Liver (tissue), 9 donors: Measurements from ENCODE around the gene TSPEAR. TPM values are rescaled to one million over a fixed set of nuclear protein-coding genes. Genes with fewer than 3 reads are reported as not detected.

Experiments
- DNase-seq: peaks from one replicate; pipeline ENCODE4 v3.0.0-alpha.2; 2017; ENCODE audit warnings: low spot score
- H3K27ac ChIP-seq, 2 donors: one replicate each; pipeline ENCODE4 v1.7.0; 2013; ENCODE audit warnings: inconsistent platforms in 2 of 2, low read length in 2 of 2, control low read depth in 1 of 2, low read depth in 1 of 2, mild to moderate bottlenecking in 1 of 2
- H3K27me3 ChIP-seq, 4 donors: one replicate each; pipeline versions ENCODE4 v1.6.1 to v1.7.0; 2013; ENCODE audit warnings: low read length in 3 of 4, inconsistent platforms in 1 of 4, mild to moderate bottlenecking in 1 of 4, moderate library complexity in 1 of 4; ENCODE audit not compliant: control insufficient read depth in 4 of 4, insufficient read depth in 4 of 4
- H3K36me3 ChIP-seq, 4 donors: one replicate each; pipeline versions ENCODE4 v1.6.1 to v1.7.0; 2013; ENCODE audit warnings: low read length in 3 of 4, mild to moderate bottlenecking in 3 of 4, low read depth in 1 of 4, moderate library complexity in 1 of 4; ENCODE audit not compliant: control insufficient read depth in 4 of 4, insufficient read depth in 3 of 4
- H3K4me1 ChIP-seq, 4 donors: one replicate each; pipeline versions ENCODE4 v1.6.1 to v1.7.0; 2013; ENCODE audit warnings: low read length in 3 of 4, mild to moderate bottlenecking in 3 of 4, moderate library complexity in 1 of 4; ENCODE audit not compliant: control insufficient read depth in 4 of 4, insufficient read depth in 4 of 4
- H3K4me3 ChIP-seq, 3 donors: one replicate each; pipeline versions ENCODE4 v1.6.1 to v1.7.0; 2013; ENCODE audit warnings: low read length in 3 of 3, control low read depth in 1 of 3, low read depth in 1 of 3, mild to moderate bottlenecking in 1 of 3
- H3K9ac ChIP-seq, 2 donors: one replicate each; pipeline ENCODE4 v1.7.0; 2013; ENCODE audit warnings: low read length in 2 of 2, mild to moderate bottlenecking in 2 of 2, moderate library complexity in 2 of 2, control low read depth in 1 of 2, low read depth in 1 of 2
- H3K9me3 ChIP-seq, 4 donors: one replicate each; pipeline versions ENCODE4 v1.6.1 to v1.7.0; 2013; ENCODE audit warnings: low read length in 3 of 4; ENCODE audit not compliant: control insufficient read depth in 4 of 4
- EGR1 ChIP-seq, 2 donors: IDR thresholded peaks; 2 replicates each; pipeline ENCODE4 v1.6.1; 2016 to 2018; ENCODE audit warnings: antibody characterized with exemption in 2 of 2, low read depth in 2 of 2
- FOXA1 ChIP-seq: IDR thresholded peaks from 2 replicates; pipeline ENCODE4 v1.6.1; 2016; ENCODE audit warnings: antibody characterized with exemption
- FOXA2 ChIP-seq: IDR thresholded peaks from 2 replicates; pipeline ENCODE4 v1.6.1; 2016; ENCODE audit warnings: antibody characterized with exemption
- GABPA ChIP-seq, 2 donors: IDR thresholded peaks in 1 of 2; conservative IDR thresholded peaks in 1 of 2; 2 replicates each; pipeline ENCODE4 v1.6.1; 2016; ENCODE audit warnings: antibody characterized with exemption in 2 of 2, mild to moderate bottlenecking in 1 of 2, moderate library complexity in 1 of 2
- HNF4A ChIP-seq, 2 donors: conservative IDR thresholded peaks; 2 replicates each; pipeline ENCODE4 v1.6.1; 2016; ENCODE audit warnings: antibody characterized with exemption in 2 of 2, mild to moderate bottlenecking in 2 of 2
- HNF4G ChIP-seq: IDR thresholded peaks from 2 replicates; pipeline ENCODE4 v1.6.1; 2016; ENCODE audit warnings: antibody characterized with exemption
- JUND ChIP-seq, 2 donors: IDR thresholded peaks; 2 replicates each; pipeline ENCODE4 v1.6.1; 2016; ENCODE audit warnings: antibody characterized with exemption in 2 of 2
- RAD21 ChIP-seq, 2 donors: IDR thresholded peaks; 2 replicates each; pipeline ENCODE4 v1.6.1; 2016; ENCODE audit warnings: antibody characterized with exemption in 2 of 2, mild to moderate bottlenecking in 2 of 2
- RXRA ChIP-seq, 2 donors: IDR thresholded peaks; 2 replicates each; pipeline ENCODE4 v1.6.1; 2017 to 2018; ENCODE audit warnings: antibody characterized with exemption in 2 of 2, mild to moderate bottlenecking in 1 of 2
- SP1 ChIP-seq: IDR thresholded peaks from 2 replicates; pipeline ENCODE4 v1.6.1; 2018; ENCODE audit warnings: antibody characterized with exemption, mild to moderate bottlenecking
- TAF1 ChIP-seq: conservative IDR thresholded peaks from 2 replicates; pipeline ENCODE4 v1.6.1; 2016; ENCODE audit warnings: antibody characterized with exemption, mild to moderate bottlenecking
- YY1 ChIP-seq: IDR thresholded peaks from 2 replicates; pipeline ENCODE4 v1.6.1; 2016; ENCODE audit warnings: antibody characterized with exemption, mild to moderate bottlenecking
- WGBS: extraction: QIAGEN DNeasy Blood & Tissue Kit; methylation state at CpG from one replicate; pipeline ENCODE4 v1.1.7; 2013; 5-methylcytosine and 5-hydroxymethylcytosine counted together
- polyA plus RNA-seq, 2 donors: library from polyadenylated mRNA; stranded (reverse) in 1 of 2; unstranded in 1 of 2; fragments of 200-250 nt in 1 of 2; fragments of >200 nt in 1 of 2; fragmentation: Nextera tagmentation in 1 of 2; extraction: Ambion mirVana in 1 of 2; gene quantifications; one replicate each; pipeline versions ENCODE4 v1.2.1 to v1.2.3, GENCODE V29; 2013 to 2015
- total RNA-seq, 2 donors: library from RNA; depleted of rRNA; stranded (reverse); fragments of >200 nt; gene quantifications; one replicate each; pipeline ENCODE4 v1.2.3, GENCODE V29; 2014
- TF ChIP-seq, protein P1 (sequence below): fragments of 150-350 bp; IDR thresholded peaks from 2 replicates; pipeline ENCODE4 v1.5.1; 2017; ENCODE audit warnings: improper control_type of control experiment, low read depth, low read length; ENCODE audit not compliant: missing input control
- TF ChIP-seq, protein P2 (sequence below): IDR thresholded peaks from 2 replicates; pipeline ENCODE4 v1.6.1; 2016; ENCODE audit warnings: antibody characterized with exemption
- TF ChIP-seq, protein P3 (sequence below): IDR thresholded peaks from 2 replicates; pipeline ENCODE4 v1.6.1; 2016; ENCODE audit warnings: antibody characterized with exemption
- TF ChIP-seq, protein P4 (sequence below): IDR thresholded peaks from 2 replicates; pipeline ENCODE4 v1.6.1; 2016; ENCODE audit warnings: antibody characterized with exemption, mild to moderate bottlenecking
- TF ChIP-seq, protein P5 (sequence below): IDR thresholded peaks from 2 replicates; pipeline ENCODE4 v1.6.1; 2016; ENCODE audit warnings: antibody characterized with exemption
- donor health status: healthy.
- donor health status: healthy.
- donor health status: healthy.
- donor health status: healthy.
- donor health status: healthy.

Gene TSPEAR
- total and polyA plus RNA-seq, 4 donors = under 0.01 to 0.14 (median 0.01) TPM; not detected in 1

DNA sequence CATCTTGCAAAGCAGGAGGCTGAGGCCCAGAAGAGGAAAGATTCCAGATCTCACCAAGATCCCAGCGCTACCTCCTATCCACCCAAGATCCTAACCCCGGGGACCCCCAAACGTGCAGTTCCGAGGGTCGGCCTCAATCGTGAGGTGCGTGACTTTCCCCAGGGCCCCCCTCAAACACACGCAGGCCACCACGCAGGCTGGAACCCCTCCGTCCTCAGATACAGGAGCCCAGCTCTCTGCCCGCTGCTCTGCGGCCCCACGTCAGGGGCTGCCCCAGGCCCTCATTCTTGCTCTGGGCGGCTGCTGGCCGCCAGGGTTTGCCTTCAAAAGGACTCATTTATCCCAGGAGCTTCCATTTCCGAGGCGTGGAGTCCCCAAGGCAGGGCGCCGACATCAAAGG lies 211.3 kb downstream of the TSPEAR start:
- 89% methylated on average over 19 of the region's 19 CpGs for WGBS
- H3K4me3 ChIP-seq = no peak overlapping the region
- no peaks in the 10 kb centered on the region for H3K36me3 ChIP-seq
- H3K9ac ChIP-seq = no peak overlapping the region
- TF ChIP-seq HNF4G (no peak), HNF4A (conservative IDR thresholded peaks at IDR 0.05) (no peak), SP1 (no peak), TAF1 (no peak), GABPA (IDR thresholded peaks at IDR 0.05 in 1 of 2, conservative IDR thresholded peaks at IDR 0.05 in 1 of 2) (no peak), RXRA (IDR thresholded peaks at IDR 0.05) (no peak), FOXA1 (no peak), JUND (IDR thresholded peaks at IDR 0.05) (no peak), YY1 (no peak), FOXA2 (no peak), RAD21 (IDR thresholded peaks at IDR 0.05) (no peak)
- TF ChIP-seq, protein P1, sequence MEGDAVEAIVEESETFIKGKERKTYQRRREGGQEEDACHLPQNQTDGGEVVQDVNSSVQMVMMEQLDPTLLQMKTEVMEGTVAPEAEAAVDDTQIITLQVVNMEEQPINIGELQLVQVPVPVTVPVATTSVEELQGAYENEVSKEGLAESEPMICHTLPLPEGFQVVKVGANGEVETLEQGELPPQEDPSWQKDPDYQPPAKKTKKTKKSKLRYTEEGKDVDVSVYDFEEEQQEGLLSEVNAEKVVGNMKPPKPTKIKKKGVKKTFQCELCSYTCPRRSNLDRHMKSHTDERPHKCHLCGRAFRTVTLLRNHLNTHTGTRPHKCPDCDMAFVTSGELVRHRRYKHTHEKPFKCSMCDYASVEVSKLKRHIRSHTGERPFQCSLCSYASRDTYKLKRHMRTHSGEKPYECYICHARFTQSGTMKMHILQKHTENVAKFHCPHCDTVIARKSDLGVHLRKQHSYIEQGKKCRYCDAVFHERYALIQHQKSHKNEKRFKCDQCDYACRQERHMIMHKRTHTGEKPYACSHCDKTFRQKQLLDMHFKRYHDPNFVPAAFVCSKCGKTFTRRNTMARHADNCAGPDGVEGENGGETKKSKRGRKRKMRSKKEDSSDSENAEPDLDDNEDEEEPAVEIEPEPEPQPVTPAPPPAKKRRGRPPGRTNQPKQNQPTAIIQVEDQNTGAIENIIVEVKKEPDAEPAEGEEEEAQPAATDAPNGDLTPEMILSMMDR = no peak
- TF ChIP-seq, protein P2, sequence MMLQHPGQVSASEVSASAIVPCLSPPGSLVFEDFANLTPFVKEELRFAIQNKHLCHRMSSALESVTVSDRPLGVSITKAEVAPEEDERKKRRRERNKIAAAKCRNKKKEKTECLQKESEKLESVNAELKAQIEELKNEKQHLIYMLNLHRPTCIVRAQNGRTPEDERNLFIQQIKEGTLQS = no peak
- TF ChIP-seq, protein P3, sequence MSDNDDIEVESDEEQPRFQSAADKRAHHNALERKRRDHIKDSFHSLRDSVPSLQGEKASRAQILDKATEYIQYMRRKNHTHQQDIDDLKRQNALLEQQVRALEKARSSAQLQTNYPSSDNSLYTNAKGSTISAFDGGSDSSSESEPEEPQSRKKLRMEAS = no peak
- TF ChIP-seq, protein P4, sequence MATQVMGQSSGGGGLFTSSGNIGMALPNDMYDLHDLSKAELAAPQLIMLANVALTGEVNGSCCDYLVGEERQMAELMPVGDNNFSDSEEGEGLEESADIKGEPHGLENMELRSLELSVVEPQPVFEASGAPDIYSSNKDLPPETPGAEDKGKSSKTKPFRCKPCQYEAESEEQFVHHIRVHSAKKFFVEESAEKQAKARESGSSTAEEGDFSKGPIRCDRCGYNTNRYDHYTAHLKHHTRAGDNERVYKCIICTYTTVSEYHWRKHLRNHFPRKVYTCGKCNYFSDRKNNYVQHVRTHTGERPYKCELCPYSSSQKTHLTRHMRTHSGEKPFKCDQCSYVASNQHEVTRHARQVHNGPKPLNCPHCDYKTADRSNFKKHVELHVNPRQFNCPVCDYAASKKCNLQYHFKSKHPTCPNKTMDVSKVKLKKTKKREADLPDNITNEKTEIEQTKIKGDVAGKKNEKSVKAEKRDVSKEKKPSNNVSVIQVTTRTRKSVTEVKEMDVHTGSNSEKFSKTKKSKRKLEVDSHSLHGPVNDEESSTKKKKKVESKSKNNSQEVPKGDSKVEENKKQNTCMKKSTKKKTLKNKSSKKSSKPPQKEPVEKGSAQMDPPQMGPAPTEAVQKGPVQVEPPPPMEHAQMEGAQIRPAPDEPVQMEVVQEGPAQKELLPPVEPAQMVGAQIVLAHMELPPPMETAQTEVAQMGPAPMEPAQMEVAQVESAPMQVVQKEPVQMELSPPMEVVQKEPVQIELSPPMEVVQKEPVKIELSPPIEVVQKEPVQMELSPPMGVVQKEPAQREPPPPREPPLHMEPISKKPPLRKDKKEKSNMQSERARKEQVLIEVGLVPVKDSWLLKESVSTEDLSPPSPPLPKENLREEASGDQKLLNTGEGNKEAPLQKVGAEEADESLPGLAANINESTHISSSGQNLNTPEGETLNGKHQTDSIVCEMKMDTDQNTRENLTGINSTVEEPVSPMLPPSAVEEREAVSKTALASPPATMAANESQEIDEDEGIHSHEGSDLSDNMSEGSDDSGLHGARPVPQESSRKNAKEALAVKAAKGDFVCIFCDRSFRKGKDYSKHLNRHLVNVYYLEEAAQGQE = no peak
- TF ChIP-seq, protein P5, sequence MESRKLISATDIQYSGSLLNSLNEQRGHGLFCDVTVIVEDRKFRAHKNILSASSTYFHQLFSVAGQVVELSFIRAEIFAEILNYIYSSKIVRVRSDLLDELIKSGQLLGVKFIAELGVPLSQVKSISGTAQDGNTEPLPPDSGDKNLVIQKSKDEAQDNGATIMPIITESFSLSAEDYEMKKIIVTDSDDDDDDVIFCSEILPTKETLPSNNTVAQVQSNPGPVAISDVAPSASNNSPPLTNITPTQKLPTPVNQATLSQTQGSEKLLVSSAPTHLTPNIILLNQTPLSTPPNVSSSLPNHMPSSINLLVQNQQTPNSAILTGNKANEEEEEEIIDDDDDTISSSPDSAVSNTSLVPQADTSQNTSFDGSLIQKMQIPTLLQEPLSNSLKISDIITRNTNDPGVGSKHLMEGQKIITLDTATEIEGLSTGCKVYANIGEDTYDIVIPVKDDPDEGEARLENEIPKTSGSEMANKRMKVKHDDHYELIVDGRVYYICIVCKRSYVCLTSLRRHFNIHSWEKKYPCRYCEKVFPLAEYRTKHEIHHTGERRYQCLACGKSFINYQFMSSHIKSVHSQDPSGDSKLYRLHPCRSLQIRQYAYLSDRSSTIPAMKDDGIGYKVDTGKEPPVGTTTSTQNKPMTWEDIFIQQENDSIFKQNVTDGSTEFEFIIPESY = no peak
- no peaks in the 10 kb centered on the region for H3K9me3 ChIP-seq
- H3K27me3 ChIP-seq = no peaks in the 10 kb centered on the region
- no peak overlapping the region for H3K27ac ChIP-seq
- DNase-seq = no peak
- no peaks in the 10 kb centered on the region for H3K4me1 ChIP-seq

DNA sequence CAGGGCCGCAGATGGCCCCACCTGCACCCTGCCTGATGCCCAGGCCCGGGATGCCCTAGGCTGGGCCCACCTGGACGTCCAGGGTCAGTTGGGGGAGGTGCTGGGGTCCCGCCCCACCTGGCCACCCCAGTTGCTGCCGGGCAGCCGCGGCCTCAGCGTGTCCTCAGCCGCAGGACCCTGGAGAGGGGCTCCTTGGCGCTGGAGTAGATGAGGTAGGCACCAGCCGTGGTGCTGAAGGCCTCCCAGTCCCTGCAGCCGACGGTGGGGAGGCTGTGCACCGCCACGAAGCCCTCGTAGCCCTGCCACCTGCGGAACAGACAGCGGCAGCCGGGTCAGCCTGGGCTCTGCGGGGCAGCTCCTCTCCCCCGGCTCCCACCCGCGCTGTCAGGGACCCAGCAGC lies 211.7 kb downstream of the TSPEAR start:
- Histone ChIP-seq H3K4me1 (no peaks in the 10 kb centered on the region), H3K27ac (no peak overlapping the region), H3K27me3 (no peaks in the 10 kb centered on the region), H3K9me3 (no peaks in the 10 kb centered on the region), H3K36me3 (no peaks in the 10 kb centered on the region), H3K9ac (no peak overlapping the region), H3K4me3 (no peak overlapping the region)
- WGBS = 92% methylated on average over 23 of the region's 23 CpGs
- no peak for DNase-seq
- TF ChIP-seq TAF1 = no peak
- TF ChIP-seq RXRA (IDR thresholded peaks at IDR 0.05) = no peak
- TF ChIP-seq FOXA2 = no peak
- TF ChIP-seq JUND (IDR thresholded peaks at IDR 0.05) = no peak
- TF ChIP-seq, protein P1 = no peak
- TF ChIP-seq, protein P3 = no peak
- TF ChIP-seq FOXA1 = no peak
- TF ChIP-seq EGR1 (IDR thresholded peaks at IDR 0.05; ENCODE audit: low read depth in 2 of 2) = no peak
- no peak for TF ChIP-seq RAD21 (IDR thresholded peaks at IDR 0.05)
- TF ChIP-seq, protein P5 = no peak
- TF ChIP-seq HNF4A (conservative IDR thresholded peaks at IDR 0.05) = no peak
